Natural killer cell treated with Interleukin-12 subunit alpha and Interleukin-12 subunit beta and Interleukin-15 and Interleukin-18, amount 100 ng/mL, for 72 hours (primary cell): Measurements from ENCODE around the gene CEACAM19. TPM values are rescaled to one million over a fixed set of nuclear protein-coding genes. Genes with fewer than 3 reads are reported as not detected.
A peak's percentile ranks its signal among the peaks of the same experiment; 100 is the strongest.
"Not testable (repeated sequence)": the region's sequence is repeated elsewhere in the genome, so short reads cannot be mapped to it uniquely, and the experiment has no call there.

Experiments used
- ATAC-seq, 2 donors: fragments of 150-1000 bp; cut with Tn5 transposase in 1 of 2; sonication (Bioruptor Pico), chemical (Tn5 transposase) in 1 of 2; 2 replicates each; pipeline ENCODE4 v1.10.0; 2021
- DNase-seq: peaks from one replicate; pipeline ENCODE4 v3.0.0; 2022; ENCODE audit warnings: low spot score
- H3K27ac Mint-ChIP-seq, 2 donors: 1 replicate in 1 of 2; 2 replicates in 1 of 2; pipeline ENCODE4 v1.8.0; 2022; ENCODE audit warnings: mixed read lengths in 2 of 2, mild to moderate bottlenecking in 1 of 2, moderate library complexity in 1 of 2
- H3K27me3 Mint-ChIP-seq, 2 donors: 1 replicate in 1 of 2; 2 replicates in 1 of 2; pipeline ENCODE4 v1.8.0; 2022; ENCODE audit warnings: mixed read lengths in 2 of 2
- H3K36me3 Mint-ChIP-seq: one replicate; pipeline ENCODE4 v1.8.0; 2022; ENCODE audit warnings: mixed read lengths
- H3K4me1 Mint-ChIP-seq, 2 donors: 1 replicate in 1 of 2; 2 replicates in 1 of 2; pipeline ENCODE4 v1.8.0; 2022; ENCODE audit warnings: low read depth in 2 of 2, mixed read lengths in 2 of 2, mild to moderate bottlenecking in 1 of 2
- H3K4me3 Mint-ChIP-seq: one replicate; pipeline ENCODE4 v1.8.0; 2022; ENCODE audit warnings: mixed read lengths
- H3K9me3 Mint-ChIP-seq: 2 replicates; pipeline ENCODE4 v1.8.0; 2022; ENCODE audit warnings: mixed read lengths
- total RNA-seq, 2 donors: library from RNA; stranded (reverse); gene quantifications; one replicate each; pipeline ENCODE4 v1.2.3, GENCODE V29; 2022

Gene CEACAM19
- total RNA-seq, 2 donors from 2014 or later, result 1.6 to 1.9 TPM

- not testable (repeated sequence) for ATAC-seq, H3K9me3 Mint-ChIP-seq, H3K36me3 Mint-ChIP-seq, DNase-seq, H3K4me3 Mint-ChIP-seq, H3K27me3 Mint-ChIP-seq
- Mint-ChIP-seq H3K4me1 (peaks cover 31 to 41% of the 10 kb centered on the region in 2 donors), H3K27ac (peak overlapping the region in 1 of 2 donors; percentile 37)
Measured at GRCh38 chr19:44721369-44721768, 50.1 kb downstream of the CEACAM19 start.

- H3K27me3 Mint-ChIP-seq, result no peaks in the 10 kb centered on the region
- DNase-seq, result peak; percentile 75
- ATAC-seq, result peak; percentile 56 to 68
- H3K4me3 Mint-ChIP-seq, result peak overlapping the region; percentile 67
- H3K4me1 Mint-ChIP-seq, result peaks cover 31 to 41% of the 10 kb centered on the region in 2 donors
- no peaks in the 10 kb centered on the region for H3K36me3 Mint-ChIP-seq
- H3K27ac Mint-ChIP-seq, result peak overlapping the region; percentile 53 to 82
- no peaks in the 10 kb centered on the region for H3K9me3 Mint-ChIP-seq
Measured at GRCh38 chr19:44722131-44723121, 51.1 kb downstream of the CEACAM19 start.

- DNase-seq (no peak), ATAC-seq (peak; percentile 64)
- Mint-ChIP-seq H3K9me3 (no peaks in the 10 kb centered on the region), H3K4me3 (peak overlapping the region; percentile 67), H3K36me3 (no peaks in the 10 kb centered on the region), H3K27me3 (no peaks in the 10 kb centered on the region), H3K4me1 (peaks cover 41 to 47% of the 10 kb centered on the region in 2 donors), H3K27ac (peak overlapping the region; percentile 61 to 82)
Measured at GRCh38 chr19:44723299-44723951, 52.1 kb downstream of the CEACAM19 start.

- DNase-seq, result peak; percentile 86
- H3K27ac Mint-ChIP-seq, result peak overlapping the region; percentile 61 to 82
- H3K4me3 Mint-ChIP-seq, result peak overlapping the region; percentile 67
- H3K36me3 Mint-ChIP-seq, result no peaks in the 10 kb centered on the region
- H3K9me3 Mint-ChIP-seq, result no peaks in the 10 kb centered on the region
- H3K27me3 Mint-ChIP-seq, result no peaks in the 10 kb centered on the region
- ATAC-seq, result peak; percentile 84 to 87
- H3K4me1 Mint-ChIP-seq, result peaks cover 42 to 48% of the 10 kb centered on the region in 2 donors
Measured at GRCh38 chr19:44723952-44724319, 52.7 kb downstream of the CEACAM19 start.

GRCh38 chr19:44725251-44725650 is 54.0 kb downstream of the CEACAM19 start:
- ATAC-seq (peak in 1 of 2 donors; percentile 65), DNase-seq (peak; percentile 69)
- Mint-ChIP-seq H3K27ac (peak overlapping the region in 1 of 2 donors; percentile 82), H3K4me1 (peaks cover 42 to 48% of the 10 kb centered on the region in 2 donors), H3K4me3 (no peak overlapping the region), H3K27me3 (peaks cover 0 to 2% of the 10 kb centered on the region in 2 donors), H3K36me3 (no peaks in the 10 kb centered on the region), H3K9me3 (no peaks in the 10 kb centered on the region)

GRCh38 chr19:44725684-44726083 is 54.4 kb downstream of the CEACAM19 start:
- Mint-ChIP-seq H3K27ac (peak overlapping the region in 1 of 2 donors; percentile 45), H3K27me3 (peaks cover 0 to 2% of the 10 kb centered on the region in 2 donors), H3K9me3 (no peaks in the 10 kb centered on the region), H3K4me1 (peaks cover 42 to 48% of the 10 kb centered on the region in 2 donors), H3K4me3 (peak overlapping the region; percentile 4), H3K36me3 (no peaks in the 10 kb centered on the region)
- DNase-seq, result peak; percentile 23
- ATAC-seq, result no peak

GRCh38 chr19:44726465-44726864 is 55.2 kb downstream of the CEACAM19 start:
- no peaks in the 10 kb centered on the region for H3K36me3 Mint-ChIP-seq
- no peak for ATAC-seq
- peaks cover 0 to 2% of the 10 kb centered on the region in 2 donors for H3K27me3 Mint-ChIP-seq
- H3K9me3 Mint-ChIP-seq, result no peaks in the 10 kb centered on the region
- DNase-seq, result peak; percentile 34
- H3K4me3 Mint-ChIP-seq, result peak overlapping the region; percentile 4
- peak overlapping the region; percentile 35 to 45 for H3K27ac Mint-ChIP-seq
- peaks cover 42 to 47% of the 10 kb centered on the region in 2 donors for H3K4me1 Mint-ChIP-seq

GRCh38 chr19:44728178-44728577 is 56.9 kb downstream of the CEACAM19 start:
- Mint-ChIP-seq H3K36me3 (no peaks in the 10 kb centered on the region), H3K27ac (peak overlapping the region; percentile 7 to 42), H3K4me1 (peaks cover 29 to 40% of the 10 kb centered on the region in 2 donors), H3K4me3 (peak overlapping the region; percentile 57), H3K9me3 (no peaks in the 10 kb centered on the region), H3K27me3 (peaks cover 0 to 8% of the 10 kb centered on the region in 2 donors)
- DNase-seq, result no peak
- ATAC-seq, result peak; percentile 54 to 72

GRCh38 chr19:44729516-44730033 is 58.3 kb downstream of the CEACAM19 start:
- H3K27me3 Mint-ChIP-seq, result peaks cover 0 to 8% of the 10 kb centered on the region in 2 donors
- no peaks in the 10 kb centered on the region for H3K9me3 Mint-ChIP-seq
- H3K36me3 Mint-ChIP-seq, result no peaks in the 10 kb centered on the region
- no peak overlapping the region for H3K27ac Mint-ChIP-seq
- DNase-seq (no peak), ATAC-seq (no peak)
- peaks cover 17 to 27% of the 10 kb centered on the region in 2 donors for H3K4me1 Mint-ChIP-seq
- no peak overlapping the region for H3K4me3 Mint-ChIP-seq

GRCh38 chr19:44731081-44731480 is 59.8 kb downstream of the CEACAM19 start:
- peaks cover 18 to 23% of the 10 kb centered on the region in 2 donors for H3K4me1 Mint-ChIP-seq
- no peak overlapping the region for H3K27ac Mint-ChIP-seq
- H3K4me3 Mint-ChIP-seq, result no peak overlapping the region
- H3K36me3 Mint-ChIP-seq, result no peaks in the 10 kb centered on the region
- no peak for DNase-seq
- no peaks in the 10 kb centered on the region for H3K9me3 Mint-ChIP-seq
- no peak for ATAC-seq
- peaks cover 0 to 8% of the 10 kb centered on the region in 2 donors for H3K27me3 Mint-ChIP-seq

GRCh38 chr19:44731622-44732021 is 60.3 kb downstream of the CEACAM19 start:
- no peaks in the 10 kb centered on the region for H3K36me3 Mint-ChIP-seq
- H3K27ac Mint-ChIP-seq, result peak overlapping the region in 1 of 2 donors; percentile 57
- H3K4me1 Mint-ChIP-seq, result peaks cover 18 to 23% of the 10 kb centered on the region in 2 donors
- DNase-seq, result no peak
- H3K4me3 Mint-ChIP-seq, result no peak overlapping the region
- no peak for ATAC-seq
- H3K27me3 Mint-ChIP-seq, result peaks cover 0 to 8% of the 10 kb centered on the region in 2 donors
- no peaks in the 10 kb centered on the region for H3K9me3 Mint-ChIP-seq

- DNase-seq (no peak), ATAC-seq (no peak)
- Mint-ChIP-seq H3K36me3 (no peaks in the 10 kb centered on the region), H3K4me1 (peaks cover 26 to 31% of the 10 kb centered on the region in 2 donors), H3K27ac (peak overlapping the region in 1 of 2 donors; percentile 57), H3K4me3 (no peak overlapping the region), H3K27me3 (peaks cover 0 to 8% of the 10 kb centered on the region in 2 donors), H3K9me3 (no peaks in the 10 kb centered on the region)
Measured at GRCh38 chr19:44732235-44733014, 61.1 kb downstream of the CEACAM19 start.
